Islet precursor cell (in vitro differentiated cells): ENCODE measurements around the gene TRERF1.
"Not testable (repeated sequence)": the region's sequence is repeated elsewhere in the genome, so short reads cannot be mapped to it uniquely, and the experiment has no call there.

Experiments used
- DNase-seq: peaks from one replicate; pipeline ENCODE4 v3.0.0-alpha.2; 2018

Gene TRERF1

GRCh38 chr6:42450477-42451332 is 1.0 kb downstream of the TRERF1 start:
- peak; percentile 73 for DNase-seq

GRCh38 chr6:42449917-42450476 is 1.7 kb downstream of the TRERF1 start:
- no peak for DNase-seq

- DNase-seq: no peak
Measured at GRCh38 chr6:42448927-42449659, 2.6 kb downstream of the TRERF1 start.

- no peak for DNase-seq
Measured at GRCh38 chr6:42448391-42448790, 3.3 kb downstream of the TRERF1 start.

- no peak for DNase-seq
Measured at GRCh38 chr6:42446996-42447395, 4.7 kb downstream of the TRERF1 start.

- no peak for DNase-seq
Measured at GRCh38 chr6:42446370-42446769, 5.4 kb downstream of the TRERF1 start.

GRCh38 chr6:42445955-42446354 is 5.8 kb downstream of the TRERF1 start:
- not testable (repeated sequence) for DNase-seq

GRCh38 chr6:42443312-42444060 is 8.2 kb downstream of the TRERF1 start:
- no peak for DNase-seq

- peak; percentile 91 for DNase-seq
Measured at GRCh38 chr6:42441697-42442081, 10.0 kb downstream of the TRERF1 start.

GRCh38 chr6:42440778-42441696 is 10.7 kb downstream of the TRERF1 start:
- no peak for DNase-seq

- DNase-seq: no peak
Measured at GRCh38 chr6:42440027-42440426, 11.7 kb downstream of the TRERF1 start.

- DNase-seq: no peak
Measured at GRCh38 chr6:42436825-42437224, 14.9 kb downstream of the TRERF1 start.

GRCh38 chr6:42434237-42434636 is 17.5 kb downstream of the TRERF1 start:
- no peak for DNase-seq

GRCh38 chr6:42433409-42433808 is 18.3 kb downstream of the TRERF1 start:
- no peak for DNase-seq

- DNase-seq: no peak
Measured at GRCh38 chr6:42431877-42432276, 19.8 kb downstream of the TRERF1 start.

GRCh38 chr6:42431356-42431755 is 20.4 kb downstream of the TRERF1 start:
- no peak for DNase-seq

- DNase-seq: peak; percentile 83
Measured at GRCh38 chr6:42429836-42430235, 21.9 kb downstream of the TRERF1 start.

GRCh38 chr6:42429042-42429585 is 22.6 kb downstream of the TRERF1 start:
- DNase-seq: no peak

- no peak for DNase-seq
Measured at GRCh38 chr6:42428326-42429041, 23.2 kb downstream of the TRERF1 start.

- DNase-seq: no peak
Measured at GRCh38 chr6:42427871-42428270, 23.9 kb downstream of the TRERF1 start.

GRCh38 chr6:42426191-42426590 is 25.5 kb downstream of the TRERF1 start:
- DNase-seq: no peak
